Activated naive CD8-positive, alpha-beta T cell treated with anti-CD3 and anti-CD28 coated beads, Interleukin-2, amount 50 U/mL, for 24 hours (primary cell): Measurements from ENCODE around the gene LTBP1.
"Not testable (repeated sequence)": the region's sequence is repeated elsewhere in the genome, so short reads cannot be mapped to it uniquely, and the experiment has no call there.

ENCODE experiments used
- ATAC-seq: fragments of 150-1000 bp; cut with Tn5 transposase; one replicate; pipeline ENCODE4 v1.10.0; 2021
- DNase-seq: peaks from one replicate; pipeline ENCODE4 v3.0.0; 2021
- H3K27ac Mint-ChIP-seq: one replicate; pipeline ENCODE4 v1.8.0; 2021; ENCODE audit warnings: mild to moderate bottlenecking, mixed read lengths
- H3K27me3 Mint-ChIP-seq: one replicate; pipeline ENCODE4 v1.8.0; 2021; ENCODE audit warnings: mixed read lengths
- H3K36me3 Mint-ChIP-seq: one replicate; pipeline ENCODE4 v1.8.0; 2021; ENCODE audit warnings: low read depth, mixed read lengths
- H3K4me1 Mint-ChIP-seq: one replicate; pipeline ENCODE4 v1.8.0; 2021; ENCODE audit warnings: mixed read lengths
- H3K4me3 Mint-ChIP-seq: one replicate; pipeline ENCODE4 v1.8.0; 2021; ENCODE audit warnings: mild to moderate bottlenecking, moderate library complexity, mixed read lengths
- H3K9me3 Mint-ChIP-seq: one replicate; pipeline ENCODE4 v1.8.0; 2021; ENCODE audit warnings: mixed read lengths

Gene LTBP1

GRCh38 chr2:32946314-32947075, at the start of gene LTBP1:
Gene LTBP1 (plus strand): TSS chr2:32946953. CDS start chr2:32947325, 372 bp downstream.
- ATAC-seq: peak; percentile 82
- peak; percentile 52 for DNase-seq
- no peak within 1 kb of the TSS for H3K27ac Mint-ChIP-seq
- H3K27me3 Mint-ChIP-seq: peaks cover 39% of the 10 kb centered on the region
- H3K36me3 Mint-ChIP-seq: no peaks in the 10 kb centered on the region
- H3K4me3 Mint-ChIP-seq: peak within 1 kb of the TSS; percentile 70
- peaks cover 8% of the 10 kb centered on the region for H3K4me1 Mint-ChIP-seq
- H3K9me3 Mint-ChIP-seq: no peaks in the 10 kb centered on the region

- Mint-ChIP-seq H3K27me3 (peaks cover 9% of the 10 kb centered on the region), H3K4me3 (no peak overlapping the region), H3K27ac (no peak overlapping the region), H3K4me1 (peaks cover under 1% of the 10 kb centered on the region), H3K9me3 (peaks cover 3% of the 10 kb centered on the region), H3K36me3 (no peaks in the 10 kb centered on the region)
- ATAC-seq: no peak
- no peak for DNase-seq
Measured at GRCh38 chr2:32900246-32900973, 46.3 kb upstream of the LTBP1 start.

- no peak for DNase-seq
- no peak overlapping the region for H3K4me3 Mint-ChIP-seq
- no peaks in the 10 kb centered on the region for H3K36me3 Mint-ChIP-seq
Measured at GRCh38 chr2:32901313-32901712, 45.4 kb upstream of the LTBP1 start.

GRCh38 chr2:32902174-32902573, 44.6 kb upstream of the LTBP1 start:
- DNase-seq: no peak
- H3K27me3 Mint-ChIP-seq: peaks cover 9% of the 10 kb centered on the region
- no peak for ATAC-seq
- no peaks in the 10 kb centered on the region for H3K4me1 Mint-ChIP-seq
- no peak overlapping the region for H3K4me3 Mint-ChIP-seq
- peaks cover 1% of the 10 kb centered on the region for H3K9me3 Mint-ChIP-seq
- H3K36me3 Mint-ChIP-seq: no peaks in the 10 kb centered on the region
- H3K27ac Mint-ChIP-seq: no peak overlapping the region

More at GRCh38 chr2:32901313-32901712, 45.4 kb upstream of the LTBP1 start:
- Mint-ChIP-seq H3K27me3 (peaks cover 9% of the 10 kb centered on the region), H3K27ac (no peak overlapping the region), H3K4me1 (no peaks in the 10 kb centered on the region), H3K9me3 (peaks cover 3% of the 10 kb centered on the region)
- no peak for ATAC-seq

GRCh38 chr2:32902986-32903385, 43.8 kb upstream of the LTBP1 start:
- no peaks in the 10 kb centered on the region for H3K4me1 Mint-ChIP-seq

GRCh38 chr2:32904074-32904473, 42.7 kb upstream of the LTBP1 start:
- DNase-seq (no peak), ATAC-seq (no peak)
- no peak overlapping the region for H3K27ac Mint-ChIP-seq
- no peaks in the 10 kb centered on the region for H3K36me3 Mint-ChIP-seq
- H3K4me1 Mint-ChIP-seq: no peaks in the 10 kb centered on the region
- no peaks in the 10 kb centered on the region for H3K9me3 Mint-ChIP-seq
- no peak overlapping the region for H3K4me3 Mint-ChIP-seq
- H3K27me3 Mint-ChIP-seq: peaks cover 4% of the 10 kb centered on the region

More at GRCh38 chr2:32902986-32903385, 43.8 kb upstream of the LTBP1 start:
- Mint-ChIP-seq H3K27me3 (peaks cover 9% of the 10 kb centered on the region), H3K36me3 (no peaks in the 10 kb centered on the region), H3K4me3 (no peak overlapping the region), H3K27ac (no peak overlapping the region), H3K9me3 (no peaks in the 10 kb centered on the region)
- DNase-seq (no peak), ATAC-seq (no peak)

GRCh38 chr2:32904751-32905150, 42.0 kb upstream of the LTBP1 start:
- Mint-ChIP-seq H3K27ac (no peak overlapping the region), H3K9me3 (no peaks in the 10 kb centered on the region), H3K27me3 (peaks cover 4% of the 10 kb centered on the region), H3K36me3 (no peaks in the 10 kb centered on the region), H3K4me1 (no peaks in the 10 kb centered on the region), H3K4me3 (no peak overlapping the region)
- DNase-seq (no peak), ATAC-seq (no peak)

GRCh38 chr2:32905270-32905669, 41.5 kb upstream of the LTBP1 start:
- no peaks in the 10 kb centered on the region for H3K27me3 Mint-ChIP-seq
- no peak overlapping the region for H3K27ac Mint-ChIP-seq
- H3K4me3 Mint-ChIP-seq: no peak overlapping the region
- H3K36me3 Mint-ChIP-seq: no peaks in the 10 kb centered on the region
- H3K4me1 Mint-ChIP-seq: no peaks in the 10 kb centered on the region
- H3K9me3 Mint-ChIP-seq: no peaks in the 10 kb centered on the region
- ATAC-seq (no peak), DNase-seq (no peak)

GRCh38 chr2:32910883-32911598, 35.7 kb upstream of the LTBP1 start:
- no peak overlapping the region for H3K4me3 Mint-ChIP-seq
- DNase-seq (no peak), ATAC-seq (no peak)
- no peaks in the 10 kb centered on the region for H3K4me1 Mint-ChIP-seq
- no peaks in the 10 kb centered on the region for H3K36me3 Mint-ChIP-seq
- H3K27me3 Mint-ChIP-seq: no peaks in the 10 kb centered on the region
- H3K27ac Mint-ChIP-seq: no peak overlapping the region
- H3K9me3 Mint-ChIP-seq: no peaks in the 10 kb centered on the region

- no peaks in the 10 kb centered on the region for H3K9me3 Mint-ChIP-seq
- H3K27ac Mint-ChIP-seq: no peak overlapping the region
- H3K4me1 Mint-ChIP-seq: no peaks in the 10 kb centered on the region
- H3K27me3 Mint-ChIP-seq: peaks cover 4% of the 10 kb centered on the region
- H3K36me3 Mint-ChIP-seq: no peaks in the 10 kb centered on the region
- H3K4me3 Mint-ChIP-seq: no peak overlapping the region
- ATAC-seq: no peak
- DNase-seq: no peak
Measured at GRCh38 chr2:32915694-32916093, 31.1 kb upstream of the LTBP1 start.

GRCh38 chr2:32918774-32919173, 28.0 kb upstream of the LTBP1 start:
- no peak for DNase-seq
- H3K27ac Mint-ChIP-seq: no peak overlapping the region
- no peaks in the 10 kb centered on the region for H3K9me3 Mint-ChIP-seq
- H3K36me3 Mint-ChIP-seq: no peaks in the 10 kb centered on the region
- ATAC-seq: no peak
- peaks cover 4% of the 10 kb centered on the region for H3K27me3 Mint-ChIP-seq
- H3K4me1 Mint-ChIP-seq: no peaks in the 10 kb centered on the region
- H3K4me3 Mint-ChIP-seq: no peak overlapping the region

GRCh38 chr2:32919901-32920300, 26.9 kb upstream of the LTBP1 start:
- not testable (repeated sequence) for H3K36me3 Mint-ChIP-seq, H3K4me1 Mint-ChIP-seq, H3K27me3 Mint-ChIP-seq, ATAC-seq, DNase-seq, H3K27ac Mint-ChIP-seq, H3K9me3 Mint-ChIP-seq, H3K4me3 Mint-ChIP-seq

GRCh38 chr2:32921486-32921885, 25.3 kb upstream of the LTBP1 start:
- H3K27ac Mint-ChIP-seq, DNase-seq, ATAC-seq, H3K27me3 Mint-ChIP-seq, H3K4me1 Mint-ChIP-seq, H3K9me3 Mint-ChIP-seq, H3K36me3 Mint-ChIP-seq, H3K4me3 Mint-ChIP-seq: not testable (repeated sequence)

GRCh38 chr2:32922501-32922900, 24.3 kb upstream of the LTBP1 start:
- ATAC-seq (no peak), DNase-seq (no peak)
- H3K27me3 Mint-ChIP-seq: peaks cover 13% of the 10 kb centered on the region

GRCh38 chr2:32923109-32923508, 23.6 kb upstream of the LTBP1 start:
- H3K27me3 Mint-ChIP-seq: peaks cover 16% of the 10 kb centered on the region
- ATAC-seq: no peak

More at GRCh38 chr2:32922501-32922900, 24.3 kb upstream of the LTBP1 start:
- Mint-ChIP-seq H3K4me3 (no peak overlapping the region), H3K4me1 (no peaks in the 10 kb centered on the region), H3K36me3 (no peaks in the 10 kb centered on the region), H3K9me3 (no peaks in the 10 kb centered on the region), H3K27ac (no peak overlapping the region)

More at GRCh38 chr2:32923109-32923508, 23.6 kb upstream of the LTBP1 start:
- Mint-ChIP-seq H3K4me3 (no peak overlapping the region), H3K4me1 (no peaks in the 10 kb centered on the region), H3K9me3 (no peaks in the 10 kb centered on the region), H3K36me3 (no peaks in the 10 kb centered on the region), H3K27ac (no peak overlapping the region)
- no peak for DNase-seq
